HAP-1 (cell line): ENCODE results near the gene BRIX1.

Experiments used
- DNase-seq, 2 experiments: peaks; one replicate each; pipeline ENCODE4 v3.0.0-alpha.2; 2016 to 2020; ENCODE audit warnings: low spot score in 2 of 2
- H3K27me3 ChIP-seq: fragments of 250-450 bp; sonication (Bioruptor Pico); 2 replicates; pipeline ENCODE4 v1.5.1; 2020; ENCODE audit warnings: low read depth, mild to moderate bottlenecking, moderate library complexity
- H3K36me3 ChIP-seq: fragments of 250-450 bp; sonication (Bioruptor Pico); replicated peaks from 2 replicates; pipeline ENCODE4 v1.5.1; 2020; ENCODE audit warnings: mild to moderate bottlenecking
- H3K4me1 ChIP-seq: fragments of 250-450 bp; sonication (Bioruptor Pico); 2 replicates; pipeline ENCODE4 v1.5.1; 2020; ENCODE audit warnings: mild to moderate bottlenecking
- H3K4me3 ChIP-seq: fragments of 250-450 bp; sonication (Bioruptor Pico); 2 replicates; pipeline ENCODE4 v1.5.1; 2020; ENCODE audit warnings: mild to moderate bottlenecking, moderate library complexity
- H3K9me3 ChIP-seq: fragments of 250-450 bp; sonication (Bioruptor Pico); 2 replicates; pipeline ENCODE4 v1.5.1; 2020; ENCODE audit warnings: mild to moderate bottlenecking, moderate library complexity
- in situ Hi-C: fragments of 300-500 bp; cut with MboI; formaldehyde crosslinking; loops from 3 replicates; pipeline ENCODE4 v1.14.3; 2020; ENCODE audit warnings: low sequenced_read_pairs, inconsistent platforms, mixed read lengths

Gene BRIX1

GRCh38 chr5:34923694-34924461 is 8.4 kb downstream of the BRIX1 start:
- DNase-seq = no peak
- H3K9me3 ChIP-seq = no peaks in the 10 kb centered on the region
- H3K27me3 ChIP-seq = no peaks in the 10 kb centered on the region
- peaks cover 77% of the 10 kb centered on the region for H3K36me3 ChIP-seq
- in situ Hi-C loops = no loop called here
- peaks cover 4% of the 10 kb centered on the region; the same call in 1 of the 2 replicates for H3K4me1 ChIP-seq
- no peak overlapping the region for H3K4me3 ChIP-seq

DNA sequence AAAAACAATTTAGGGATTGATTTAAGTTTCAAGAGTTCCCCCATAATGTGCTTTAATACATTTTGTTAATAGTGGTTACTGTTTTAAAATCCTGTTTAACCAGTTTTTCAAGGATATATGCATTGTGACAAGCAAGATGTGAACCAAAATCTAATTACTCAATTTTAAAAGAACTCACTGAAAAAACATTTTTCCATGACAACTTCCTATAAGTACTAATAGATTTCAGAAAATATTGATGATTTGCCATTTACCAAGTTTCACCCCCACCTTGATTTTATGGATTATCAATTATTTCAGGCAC is 8.9 kb downstream of the BRIX1 start:
- in situ Hi-C loops = no loop called here

GRCh38 chr5:34926318-34926888 is 10.9 kb downstream of the BRIX1 start:
- Histone ChIP-seq H3K4me1 (peaks cover 13% of the 10 kb centered on the region), H3K36me3 (peaks cover 55% of the 10 kb centered on the region)
- in situ Hi-C loops = no loop called here

More for the DNA sequence above, 8.9 kb downstream of the BRIX1 start:
- no peak overlapping the region for H3K4me3 ChIP-seq
- H3K9me3 ChIP-seq = no peaks in the 10 kb centered on the region
- H3K27me3 ChIP-seq = no peaks in the 10 kb centered on the region
- H3K4me1 ChIP-seq = peaks cover 5% of the 10 kb centered on the region; the same call in 1 of the 2 replicates
- peaks cover 75% of the 10 kb centered on the region for H3K36me3 ChIP-seq
- DNase-seq = no peak

GRCh38 chr5:34927785-34928184 is 12.3 kb downstream of the BRIX1 start:
- Histone ChIP-seq H3K9me3 (no peaks in the 10 kb centered on the region), H3K4me3 (no peak overlapping the region), H3K4me1 (peaks cover 16% of the 10 kb centered on the region), H3K36me3 (peaks cover 41% of the 10 kb centered on the region), H3K27me3 (no peaks in the 10 kb centered on the region)
- no peak for DNase-seq
- in situ Hi-C loops = no loop called here

More at GRCh38 chr5:34926318-34926888, 10.9 kb downstream of the BRIX1 start:
- Histone ChIP-seq H3K4me3 (no peak overlapping the region), H3K9me3 (no peaks in the 10 kb centered on the region), H3K27me3 (no peaks in the 10 kb centered on the region)
- no peak for DNase-seq

GRCh38 chr5:34928267-34928666 is 12.8 kb downstream of the BRIX1 start:
- DNase-seq = no peak
- Histone ChIP-seq H3K4me3 (no peak overlapping the region), H3K4me1 (peaks cover 16% of the 10 kb centered on the region), H3K27me3 (no peaks in the 10 kb centered on the region), H3K36me3 (peaks cover 37% of the 10 kb centered on the region), H3K9me3 (no peaks in the 10 kb centered on the region)
- in situ Hi-C loops = no loop called here

- DNase-seq = peak; percentile 97 to 98
- Histone ChIP-seq H3K4me3 (peak within 1 kb of the TSS; percentile 69), H3K4me1 (peaks cover 16% of the 10 kb centered on the region), H3K9me3 (no peaks in the 10 kb centered on the region), H3K36me3 (peaks cover 33% of the 10 kb centered on the region), H3K27me3 (no peaks in the 10 kb centered on the region)
- in situ Hi-C loops = no loop called here
These were observed 13.7 kb downstream of the BRIX1 start, which contains the start of gene DNAJC21 for GRCh38 chr5:34929134-34929719. Gene DNAJC21 (plus strand): TSS chr5:34929559. CDS start chr5:34929820, 261 bp downstream.

DNA sequence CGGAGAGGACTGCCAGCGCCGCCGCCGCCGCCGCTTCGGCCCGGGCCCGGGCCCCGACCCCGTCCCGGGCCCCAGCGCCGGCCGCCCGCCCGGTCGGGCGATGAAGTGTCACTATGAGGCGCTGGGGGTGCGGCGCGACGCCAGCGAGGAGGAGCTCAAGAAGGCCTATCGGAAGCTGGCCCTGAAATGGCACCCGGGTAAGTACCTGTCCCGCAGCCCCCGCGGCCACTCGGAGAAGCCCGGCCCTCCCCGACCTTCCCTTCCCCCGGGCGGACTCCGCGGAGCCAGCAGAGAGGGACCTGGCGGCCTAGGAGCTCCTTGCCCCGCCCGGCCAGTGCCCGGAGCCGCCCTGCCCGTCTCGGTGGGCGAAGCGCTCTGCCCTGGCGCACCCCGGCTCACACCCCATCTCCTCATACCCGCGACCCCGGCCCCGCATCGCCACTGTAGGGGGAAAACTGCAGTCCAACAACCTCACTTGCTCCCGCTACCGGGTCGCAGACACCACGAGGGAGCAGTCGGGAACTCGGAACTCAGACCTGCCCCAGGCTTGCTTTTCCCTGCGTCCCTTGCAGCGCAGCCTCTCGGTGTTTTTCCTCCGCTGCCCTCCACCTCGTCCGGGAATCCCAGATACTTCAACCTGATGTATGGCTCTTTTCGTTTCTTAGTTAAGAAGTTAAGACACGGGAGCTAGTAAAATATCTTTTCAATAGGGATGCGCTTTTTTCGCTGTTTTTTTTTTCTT is 14.4 kb downstream of the BRIX1 start:
- H3K27me3 ChIP-seq = no peaks in the 10 kb centered on the region
- H3K4me1 ChIP-seq = peaks cover 16% of the 10 kb centered on the region
- peaks cover 30% of the 10 kb centered on the region for H3K36me3 ChIP-seq
- peak overlapping the region; percentile 69 for H3K4me3 ChIP-seq
- in situ Hi-C loops = no loop called here
- peak; percentile 53 to 83 for DNase-seq
- H3K9me3 ChIP-seq = no peaks in the 10 kb centered on the region

GRCh38 chr5:34930462-34930844 is 14.9 kb downstream of the BRIX1 start:
- H3K4me3 ChIP-seq = peak overlapping the region; percentile 69
- H3K9me3 ChIP-seq = no peaks in the 10 kb centered on the region
- in situ Hi-C loops = no loop called here
- no peaks in the 10 kb centered on the region for H3K27me3 ChIP-seq
- H3K4me1 ChIP-seq = peaks cover 16% of the 10 kb centered on the region
- H3K36me3 ChIP-seq = peaks cover 26% of the 10 kb centered on the region
- DNase-seq = no peak

DNA sequence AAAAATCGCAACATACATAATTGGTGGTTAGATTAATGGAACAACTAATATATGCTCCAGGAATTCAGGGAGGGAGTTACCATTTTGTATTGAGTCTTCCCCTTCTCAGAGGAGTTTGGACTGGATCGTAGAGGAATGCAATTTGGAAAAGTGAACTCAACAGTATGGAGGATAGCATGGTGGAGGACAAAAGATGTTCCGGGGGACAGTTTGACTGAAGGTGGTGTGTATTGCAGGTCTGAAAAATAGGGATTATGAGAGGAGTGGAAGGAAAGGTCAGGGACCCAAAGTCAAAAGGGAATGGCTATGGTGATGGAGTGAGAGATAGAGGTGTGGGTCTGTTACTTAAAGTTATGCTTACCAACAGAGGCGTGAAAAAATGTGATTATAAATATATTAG is 15.4 kb downstream of the BRIX1 start:
- Histone ChIP-seq H3K4me1 (peaks cover 16% of the 10 kb centered on the region), H3K4me3 (peak overlapping the region; percentile 69), H3K36me3 (peaks cover 26% of the 10 kb centered on the region), H3K27me3 (no peaks in the 10 kb centered on the region), H3K9me3 (no peaks in the 10 kb centered on the region)
- DNase-seq = no peak
- in situ Hi-C loops = no loop called here

GRCh38 chr5:34932947-34933346 is 17.4 kb downstream of the BRIX1 start:
- Histone ChIP-seq H3K36me3 (peaks cover 35% of the 10 kb centered on the region), H3K9me3 (no peaks in the 10 kb centered on the region), H3K27me3 (no peaks in the 10 kb centered on the region), H3K4me3 (no peak overlapping the region), H3K4me1 (peaks cover 16% of the 10 kb centered on the region)
- in situ Hi-C loops = no loop called here
- DNase-seq = no peak

- in situ Hi-C loops = no loop called here
- no peaks in the 10 kb centered on the region for H3K27me3 ChIP-seq
- no peaks in the 10 kb centered on the region for H3K9me3 ChIP-seq
- DNase-seq = no peak
- H3K4me1 ChIP-seq = no peaks in the 10 kb centered on the region
- peaks cover 82% of the 10 kb centered on the region for H3K36me3 ChIP-seq
- no peak overlapping the region for H3K4me3 ChIP-seq
These were observed 26.4 kb downstream of the BRIX1 start for GRCh38 chr5:34941936-34942335.

DNA sequence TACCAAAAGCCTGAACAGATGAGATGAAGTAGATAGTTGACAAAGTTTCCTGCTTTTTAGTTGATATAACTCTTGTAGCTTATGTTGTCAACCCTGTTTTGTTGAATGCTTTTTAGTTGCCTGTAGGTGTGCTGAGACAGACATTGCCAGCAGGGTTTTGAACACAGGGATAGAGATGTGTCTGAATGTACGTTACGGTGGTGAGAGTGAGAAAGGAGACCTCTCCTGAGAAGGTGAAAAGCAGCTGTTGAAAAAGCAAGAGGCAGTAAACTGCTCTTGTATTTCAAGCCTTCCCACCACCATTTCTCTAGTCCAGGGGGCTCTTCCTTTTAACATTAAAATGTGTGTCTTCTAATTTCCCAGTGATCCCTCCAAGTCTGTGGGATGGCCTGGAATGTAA is 28.5 kb downstream of the BRIX1 start:
- in situ Hi-C loops = no loop called here
- Histone ChIP-seq H3K4me1 (no peaks in the 10 kb centered on the region), H3K27me3 (no peaks in the 10 kb centered on the region), H3K4me3 (no peak overlapping the region), H3K9me3 (no peaks in the 10 kb centered on the region), H3K36me3 (peaks cover 71% of the 10 kb centered on the region)
- no peak for DNase-seq

GRCh38 chr5:34944460-34945047 is 29.0 kb downstream of the BRIX1 start:
- no peak for DNase-seq
- in situ Hi-C loops = no loop called here
- Histone ChIP-seq H3K36me3 (peaks cover 69% of the 10 kb centered on the region), H3K4me3 (no peak overlapping the region), H3K27me3 (no peaks in the 10 kb centered on the region), H3K4me1 (no peaks in the 10 kb centered on the region), H3K9me3 (no peaks in the 10 kb centered on the region)
